ENCODE measurements around the gene PRR33.

Gene PRR33

DNA sequence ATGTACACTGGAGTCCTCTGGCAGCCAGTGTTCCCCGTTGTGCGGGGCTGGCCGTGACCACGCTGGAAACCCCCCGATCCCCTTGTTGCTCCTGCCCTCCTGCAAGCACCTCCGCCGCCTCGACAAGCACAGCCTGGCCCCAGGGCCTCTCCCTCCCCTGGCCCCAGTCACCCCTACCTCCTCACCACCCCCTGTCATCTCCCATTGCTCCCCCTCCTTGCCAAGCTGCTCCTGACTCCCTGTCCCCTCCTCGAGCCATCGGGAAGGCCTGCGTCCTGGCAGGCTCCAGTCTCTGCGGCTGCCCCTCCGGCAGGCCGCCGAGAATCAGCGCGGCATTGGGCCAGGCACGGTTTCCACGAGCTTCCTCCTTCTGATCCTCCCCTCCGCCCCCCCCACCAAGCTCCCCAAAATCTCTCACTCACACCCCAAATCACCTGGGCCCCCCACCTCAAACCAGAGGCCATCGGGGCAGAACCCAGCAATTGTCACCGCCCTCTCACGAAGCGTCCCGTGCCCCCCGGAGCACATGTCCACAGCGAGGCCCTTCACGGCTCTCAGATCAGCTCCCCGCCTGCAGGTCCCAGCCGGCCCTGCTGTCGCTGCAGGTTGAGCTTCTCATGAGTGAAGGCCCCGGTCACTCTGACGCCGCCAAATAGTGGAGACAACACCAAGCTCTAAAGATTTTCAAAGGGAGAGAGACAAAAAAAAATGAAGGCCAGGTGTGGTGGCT lies 44.5 kb downstream of the PRR33 start:
- no peak for DNase-seq

GRCh38 chr11:1846453-1846932 lies 45.2 kb downstream of the PRR33 start:
- DNase-seq: no peak

- DNase-seq: peak in 2 of 5 experiments; percentile 56 to 57
Measured at GRCh38 chr11:1845561-1846452, 45.9 kb downstream of the PRR33 start.

- DNase-seq: no peak
Measured at GRCh38 chr11:1845095-1845429, 46.6 kb downstream of the PRR33 start.

GRCh38 chr11:1844221-1845094 lies 47.2 kb downstream of the PRR33 start:
- peak in 3 of 5 experiments; percentile 28 to 51 (median 40) for DNase-seq

DNA sequence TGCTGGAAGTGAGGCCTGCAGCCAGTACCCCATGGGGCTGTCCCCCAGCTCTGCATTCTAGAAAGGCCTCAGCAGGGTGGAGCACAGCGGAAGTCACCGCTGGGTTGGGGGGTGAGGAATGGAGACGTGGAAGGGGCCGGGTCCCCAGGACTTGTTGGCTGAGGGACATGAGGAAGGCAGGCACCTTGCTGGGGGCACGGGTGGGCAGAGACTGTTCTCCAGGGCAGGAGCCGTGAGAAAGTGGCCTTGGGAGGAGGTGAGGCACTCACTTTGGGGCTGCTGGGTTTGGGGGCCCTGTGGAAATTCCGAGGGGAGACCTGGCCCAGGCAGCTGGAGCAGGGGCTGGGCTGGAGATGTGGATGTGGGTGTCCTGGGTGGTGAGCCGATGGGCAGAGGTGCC lies 47.9 kb downstream of the PRR33 start:
- DNase-seq: no peak

DNA sequence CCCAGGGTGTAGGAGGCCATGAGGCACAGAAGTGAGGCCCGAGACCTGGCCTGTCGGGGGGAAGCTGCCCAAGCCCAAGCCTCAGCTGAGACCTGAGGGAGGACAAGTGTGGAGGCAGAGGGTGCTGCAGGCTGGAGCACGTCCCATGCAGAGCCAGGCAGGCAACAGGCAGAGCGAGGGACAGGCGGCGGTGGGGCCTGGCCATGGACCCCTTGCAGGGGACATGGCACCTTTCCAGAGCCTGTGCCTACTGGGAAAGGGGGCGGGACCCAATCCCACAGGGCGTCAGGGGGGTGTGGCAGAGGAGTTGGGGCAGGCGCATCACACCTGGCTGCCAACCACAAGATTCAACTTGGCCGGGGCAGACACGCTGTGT lies 48.6 kb downstream of the PRR33 start:
- no peak for DNase-seq

DNA sequence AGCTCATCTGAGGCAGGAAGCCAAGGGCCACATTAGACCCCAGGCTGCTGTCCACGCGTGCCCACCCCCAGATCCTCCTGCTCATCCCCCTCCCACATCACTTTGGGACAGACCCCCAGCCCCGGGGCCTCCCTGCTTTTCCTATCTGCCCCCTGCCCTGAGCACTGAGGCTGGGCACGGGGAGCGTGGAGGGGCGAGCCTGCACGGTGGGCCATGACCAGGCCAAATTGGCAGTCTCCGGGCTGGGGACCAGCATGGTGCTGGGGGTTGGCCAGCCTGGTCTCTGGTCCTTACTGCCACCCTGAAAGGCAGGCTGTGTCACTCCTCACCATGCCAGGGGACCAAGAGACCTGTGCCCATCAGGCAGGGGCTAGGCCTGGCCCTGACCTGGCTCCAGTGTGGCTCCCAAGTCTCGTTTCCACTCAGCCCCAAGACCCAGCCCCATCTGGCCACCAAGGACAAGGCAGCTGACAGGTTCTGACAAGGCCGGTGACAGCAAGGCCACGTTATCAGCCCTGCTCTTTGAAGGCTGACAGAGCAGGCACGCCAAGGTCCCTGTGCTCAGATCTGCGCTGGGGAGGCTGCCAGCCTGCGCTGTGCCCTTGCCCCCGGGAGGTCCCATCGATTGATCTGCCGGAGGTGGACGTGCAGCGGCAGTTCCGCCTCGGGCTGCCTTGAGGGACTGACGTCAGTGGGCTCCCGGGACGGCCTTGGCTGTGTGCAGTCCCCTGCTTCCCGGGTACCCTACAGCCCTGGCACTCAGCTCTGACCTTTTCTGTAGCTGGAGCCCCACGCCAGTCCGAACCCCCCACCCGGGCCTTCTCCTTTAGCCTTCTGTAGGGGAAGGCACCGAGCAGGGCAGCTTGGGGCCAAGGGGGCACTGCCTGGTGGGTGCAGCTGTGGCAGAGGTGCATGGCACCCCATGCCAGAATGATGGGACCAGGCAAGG lies 49.3 kb downstream of the PRR33 start:
- no peak for DNase-seq

DNA sequence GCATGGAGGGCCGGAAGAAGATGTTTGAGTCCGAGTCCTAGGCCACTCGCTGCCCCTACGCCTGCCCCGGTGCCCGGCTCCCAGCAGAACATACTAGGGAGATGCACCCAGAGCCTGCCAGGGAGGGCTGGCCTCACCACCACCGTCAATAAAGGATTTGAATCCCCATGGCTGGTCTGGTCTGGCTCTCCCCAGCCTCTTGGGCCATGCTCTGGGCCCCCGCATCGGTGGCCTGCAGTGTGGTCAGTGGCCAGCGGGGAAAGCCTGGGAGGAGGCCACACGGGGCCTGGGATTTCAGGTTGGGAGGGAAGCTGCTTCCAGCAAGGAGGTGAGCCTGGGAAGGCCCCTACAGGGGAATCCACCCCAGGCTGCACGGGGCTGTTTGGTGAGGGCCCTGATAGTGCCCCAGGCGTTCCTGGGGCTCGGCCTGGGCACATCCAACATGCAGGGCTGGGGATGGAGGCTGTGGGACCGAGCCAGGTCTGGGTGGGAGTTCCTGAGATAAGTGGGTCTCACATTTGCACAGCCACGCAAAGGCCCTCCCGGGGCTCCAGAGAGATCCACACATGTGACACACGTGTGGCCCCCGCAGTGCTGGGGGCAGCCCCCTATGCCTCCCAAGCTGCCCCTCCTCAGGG lies 50.1 kb downstream of the PRR33 start:
- DNase-seq: no peak

- no peak for DNase-seq
Measured at GRCh38 chr11:1840780-1841480, 50.8 kb downstream of the PRR33 start.

- no peak for DNase-seq
Measured at GRCh38 chr11:1839924-1840779, 51.5 kb downstream of the PRR33 start.

DNA sequence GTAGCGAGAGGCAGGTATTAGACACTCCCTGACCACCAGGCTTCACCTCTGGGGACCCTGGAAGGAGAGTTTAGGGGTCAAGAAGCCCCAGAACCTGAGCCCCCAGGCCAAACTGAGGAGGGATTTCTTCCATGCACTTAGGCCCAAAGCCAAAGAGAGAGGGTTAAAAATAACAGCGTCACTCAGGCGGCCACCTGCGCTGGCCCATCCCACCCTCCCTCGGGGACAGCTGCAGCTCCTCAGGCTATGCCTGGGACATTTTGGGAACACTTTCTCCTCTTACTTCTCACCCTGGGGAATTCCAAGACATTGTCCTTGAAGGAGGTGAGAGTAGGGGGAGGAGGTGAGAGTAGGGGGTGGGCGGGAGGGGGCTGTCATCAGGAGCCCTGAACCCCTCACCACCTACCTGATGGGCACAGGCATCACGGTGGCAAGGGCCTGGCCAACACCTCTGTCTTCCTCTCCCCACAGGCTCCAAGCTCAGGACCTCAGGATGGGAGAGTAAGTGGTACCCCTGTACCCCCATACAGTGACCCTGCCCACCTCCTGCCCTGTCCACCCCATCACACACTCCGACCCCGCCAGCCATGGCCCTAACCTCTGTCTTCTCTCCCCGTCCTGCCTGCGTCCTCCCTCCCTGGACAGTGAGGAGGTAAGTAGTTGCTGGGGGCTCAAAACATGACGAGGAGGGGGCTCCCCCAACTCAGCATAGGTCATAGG lies 52.3 kb downstream of the PRR33 start:
- DNase-seq: no peak

- DNase-seq: no peak
Measured at GRCh38 chr11:1838426-1839144, 53.1 kb downstream of the PRR33 start, which contains the start of gene TNNI2. TNNI2 (plus strand) TSS chr11:1838981; CDS start chr11:1839697, 716 bp downstream.

Data from T-helper 2 cell (primary cell).